HepG2 (cell line): ENCODE measurements around the gene TGFBRAP1. TPM values are rescaled to one million over a fixed set of nuclear protein-coding genes. Genes with fewer than 3 reads are reported as not detected.
A peak's percentile ranks its signal among the peaks of the same experiment; 100 is the strongest.

Source experiments
- AKAP8 ChIP-seq: sonication (generic); formaldehyde crosslinking; IDR thresholded peaks from 2 replicates; pipeline ENCODE4 v1.5.1; 2020; ENCODE audit warnings: mild to moderate bottlenecking, missing genetic modification reagents
- ARID5B ChIP-seq: IDR thresholded peaks from 2 replicates; pipeline ENCODE4 v1.4.0; 2020; ENCODE audit warnings: mild to moderate bottlenecking, missing genetic modification reagents
- ATRX ChIP-seq: sonication (generic); formaldehyde crosslinking; IDR thresholded peaks from 2 replicates; pipeline ENCODE4 v1.4.0; 2020; ENCODE audit warnings: missing genetic modification reagents, borderline replicate concordance
- FLYWCH1 ChIP-seq: sonication (generic); formaldehyde crosslinking; IDR thresholded peaks from 2 replicates; pipeline ENCODE4 v1.8.1; 2023; ENCODE audit warnings: mild to moderate bottlenecking, missing genetic modification reagents
- FOXM1 ChIP-seq: sonication (generic); formaldehyde crosslinking; IDR thresholded peaks from 2 replicates; pipeline ENCODE4 v1.5.0; 2020; ENCODE audit warnings: missing genetic modification reagents
- MZF1 ChIP-seq: sonication (generic); formaldehyde crosslinking; IDR thresholded peaks from 2 replicates; pipeline ENCODE4 v1.8.1; 2023; ENCODE audit warnings: mild to moderate bottlenecking, missing genetic modification reagents, borderline replicate concordance
- NBN ChIP-seq: fragments of 450-650 bp; conservative IDR thresholded peaks from 2 replicates; pipeline ENCODE4 v1.6.1; 2017
- TGIF2 ChIP-seq: IDR thresholded peaks from 2 replicates; pipeline ENCODE4 v1.6.1; 2016; ENCODE audit warnings: control low read depth, missing compliant biosample characterization
- ZBTB4 ChIP-seq: sonication (generic); formaldehyde crosslinking; IDR thresholded peaks from 2 replicates; pipeline ENCODE4 v1.4.0; 2020; ENCODE audit warnings: missing genetic modification reagents, mild to moderate bottlenecking, borderline replicate concordance
- ZNF224 ChIP-seq: sonication (generic); formaldehyde crosslinking; IDR thresholded peaks from 2 replicates; pipeline ENCODE4 v1.5.0; 2020; ENCODE audit warnings: mild to moderate bottlenecking, missing genetic modification reagents
- ZNF329 ChIP-seq: sonication (generic); formaldehyde crosslinking; IDR thresholded peaks from 2 replicates; pipeline ENCODE4 v1.9.0; 2021; ENCODE audit warnings: low read depth, mild to moderate bottlenecking, missing genetic modification reagents
- ZNF549 ChIP-seq: sonication (generic); formaldehyde crosslinking; IDR thresholded peaks from 2 replicates; pipeline ENCODE4 v1.5.0; 2020; ENCODE audit warnings: missing genetic modification reagents
- ZNF598 ChIP-seq: sonication (generic); formaldehyde crosslinking; IDR thresholded peaks from 2 replicates; pipeline ENCODE4 v1.5.1; 2020; ENCODE audit warnings: mild to moderate bottlenecking, missing genetic modification reagents, borderline replicate concordance
- ZNF710 ChIP-seq: sonication (generic); formaldehyde crosslinking; IDR thresholded peaks from 2 replicates; pipeline ENCODE4 v1.5.0; 2020; ENCODE audit warnings: mild to moderate bottlenecking, missing genetic modification reagents, borderline replicate concordance
- ZSCAN25 ChIP-seq: sonication (generic); formaldehyde crosslinking; IDR thresholded peaks from 2 replicates; pipeline ENCODE4 v1.8.0; 2022; ENCODE audit warnings: mild to moderate bottlenecking, missing genetic modification reagents
- polyA plus RNA-seq, 8 experiments: library from polyadenylated mRNA; depleted of rRNA in 3 of 8; stranded (reverse) in 7 of 8; unstranded in 1 of 8; fragments of >200 nt; fragmentation: Illumina TruSeq in 4 of 8; extraction: Trizol in 4 of 8; gene quantifications; 2 replicates each; pipeline versions ENCODE4 v1.2.1 to v1.2.3, GENCODE V29; 2011 to 2016; ENCODE audit warnings: low read depth in 4 of 8, missing spikeins in 1 of 8, mixed read lengths in 1 of 8; ENCODE audit not compliant: insufficient read depth in 1 of 8
- total RNA-seq, 5 experiments: library from RNA; depleted of rRNA; stranded (reverse); fragments of >200 nt; fragmentation: Illumina TruSeq; extraction: Trizol; gene quantifications; 2 replicates each; pipeline ENCODE4 v1.2.3, GENCODE V29; 2016; ENCODE audit warnings: low read depth in 1 of 5
- TF ChIP-seq, protein P1 (sequence below): sonication (generic); formaldehyde crosslinking; IDR thresholded peaks from 2 replicates; pipeline ENCODE4 v1.4.0; 2020; ENCODE audit warnings: missing genetic modification reagents

TGFBRAP1 gene
- total and polyA plus RNA-seq, 2 of the 13 experiments (the other 11 are each of a cell fraction or from before 2014, with no cell fraction given): 12.7 to 22.9 TPM

GRCh38 chr2:105329561-105330495, at the start of gene TGFBRAP1 (continued):
- TF ChIP-seq ZBTB4 (CRISPR knock-in tag) (no peak), ATRX (CRISPR knock-in tag) (no peak), ZNF598 (CRISPR knock-in tag) (peak; percentile 75), ZSCAN25 (CRISPR knock-in tag) (peak; percentile 60), MZF1 (no peak), ZNF549 (CRISPR knock-in tag) (no peak), ZNF224 (CRISPR knock-in tag) (0 out of 2 replicates have a peak, but pooled peaks have one; percentile 50), NBN (no peak), FLYWCH1 (CRISPR knock-in tag) (no peak), ZNF710 (CRISPR knock-in tag) (no peak; the same call in 1 of the 2 replicates), FOXM1 (CRISPR knock-in tag) (no peak), ARID5B (CRISPR knock-in tag) (0 out of 2 replicates have a peak, but pooled peaks have one; percentile 44), ZNF329 (no peak; the same call in 1 of the 2 replicates), TGIF2 (CRISPR knock-in tag) (0 out of 2 replicates have a peak, but pooled peaks have one; percentile 18), AKAP8 (CRISPR knock-in tag) (no peak)
- TF ChIP-seq, protein P1, sequence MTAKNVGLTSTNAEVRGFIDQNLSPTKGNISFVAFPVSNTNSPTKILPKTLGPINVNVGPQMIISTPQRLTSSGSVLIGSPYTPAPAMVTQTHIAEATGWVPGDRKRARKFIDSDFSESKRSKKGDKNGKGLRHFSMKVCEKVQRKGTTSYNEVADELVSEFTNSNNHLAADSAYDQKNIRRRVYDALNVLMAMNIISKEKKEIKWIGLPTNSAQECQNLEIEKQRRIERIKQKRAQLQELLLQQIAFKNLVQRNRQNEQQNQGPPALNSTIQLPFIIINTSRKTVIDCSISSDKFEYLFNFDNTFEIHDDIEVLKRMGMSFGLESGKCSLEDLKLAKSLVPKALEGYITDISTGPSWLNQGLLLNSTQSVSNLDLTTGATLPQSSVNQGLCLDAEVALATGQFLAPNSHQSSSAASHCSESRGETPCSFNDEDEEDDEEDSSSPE (CRISPR knock-in tag): peak; percentile 29; the same call in 1 of the 2 replicates
